Measurements from ENCODE around the gene PTPRM.

DNA sequence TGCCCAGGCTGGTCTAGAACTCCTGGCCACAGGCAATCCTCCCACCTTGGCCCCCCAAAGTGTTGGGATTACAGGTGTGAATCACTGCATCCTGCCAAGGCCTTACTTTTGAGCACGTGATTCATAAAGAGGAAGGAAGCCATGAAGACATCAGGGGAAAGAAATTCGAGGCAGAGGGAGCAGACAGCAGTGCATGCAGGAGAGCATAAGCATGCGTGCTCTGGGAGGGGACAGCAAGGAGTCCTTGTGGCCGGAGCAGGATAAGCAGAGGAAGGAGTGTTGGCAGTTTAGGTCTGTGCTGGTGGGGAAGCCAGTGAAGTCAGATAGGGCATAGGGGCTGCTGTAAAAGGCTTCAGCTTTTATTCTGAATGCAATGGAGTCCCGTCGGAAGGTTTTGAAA is 641.6 kb downstream of the PTPRM start:
- TF ChIP-seq, protein P1, sequence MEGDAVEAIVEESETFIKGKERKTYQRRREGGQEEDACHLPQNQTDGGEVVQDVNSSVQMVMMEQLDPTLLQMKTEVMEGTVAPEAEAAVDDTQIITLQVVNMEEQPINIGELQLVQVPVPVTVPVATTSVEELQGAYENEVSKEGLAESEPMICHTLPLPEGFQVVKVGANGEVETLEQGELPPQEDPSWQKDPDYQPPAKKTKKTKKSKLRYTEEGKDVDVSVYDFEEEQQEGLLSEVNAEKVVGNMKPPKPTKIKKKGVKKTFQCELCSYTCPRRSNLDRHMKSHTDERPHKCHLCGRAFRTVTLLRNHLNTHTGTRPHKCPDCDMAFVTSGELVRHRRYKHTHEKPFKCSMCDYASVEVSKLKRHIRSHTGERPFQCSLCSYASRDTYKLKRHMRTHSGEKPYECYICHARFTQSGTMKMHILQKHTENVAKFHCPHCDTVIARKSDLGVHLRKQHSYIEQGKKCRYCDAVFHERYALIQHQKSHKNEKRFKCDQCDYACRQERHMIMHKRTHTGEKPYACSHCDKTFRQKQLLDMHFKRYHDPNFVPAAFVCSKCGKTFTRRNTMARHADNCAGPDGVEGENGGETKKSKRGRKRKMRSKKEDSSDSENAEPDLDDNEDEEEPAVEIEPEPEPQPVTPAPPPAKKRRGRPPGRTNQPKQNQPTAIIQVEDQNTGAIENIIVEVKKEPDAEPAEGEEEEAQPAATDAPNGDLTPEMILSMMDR (IDR thresholded peaks at IDR 0.05; ENCODE audit: insufficient read depth, low read length, poor library complexity, severe bottlenecking), result no peak
- TF ChIP-seq EZH2phosphoT487 (conservative IDR thresholded peaks at IDR 0.05; ENCODE audit: low read length), result no peak

All from SU-DHL-6 (cell line).